Endothelial cell of umbilical vein (primary cell): ENCODE data around the gene POU6F2. TPM values are rescaled to one million over a fixed set of nuclear protein-coding genes. Genes with fewer than 3 reads are reported as not detected.

Experiments
- BruUV-seq: library from RNA; stranded (reverse); fragments of 400-500 nt; replicated peaks from 2 replicates; lab custom pipeline; 2021; lab: Mats Ljungman, UMichigan
- CTCF ChIA-PET: fragments of 300-600, 350-600 bp; sonication (Branson Sonifier 250); formaldehyde crosslinking; loops from one replicate; lab custom pipeline; 2021; ENCODE audit warnings: antibody characterized with exemption, inconsistent platforms; lab: Charles Lee
- POLR2A ChIA-PET: fragments of 300-600, 350-600 bp; sonication (Branson Sonifier 250); formaldehyde crosslinking; loops from one replicate; lab custom pipeline; 2021; ENCODE audit warnings: antibody characterized with exemption, inconsistent platforms; lab: Charles Lee
- DNase-seq: peaks from one replicate; pipeline ENCODE4 v3.0.0-alpha.2; 2011; ENCODE audit warnings: low read depth, low spot score
- FAIRE-seq: peaks from 2 replicates; lab custom pipeline; 2011; peaks lifted over from hg19 to GRCh38; lab: Jason Lieb, UNC
- H2AFZ ChIP-seq: 2 replicates; pipeline ENCODE4 v1.6.0; 2012; ENCODE audit warnings: low read depth, low read length, control low read depth, inconsistent platforms
- H3K27ac ChIP-seq: 2 replicates; pipeline ENCODE4 v1.5.1; 2011; ENCODE audit warnings: low read depth, mild to moderate bottlenecking, control low read depth, low read length, moderate library complexity; ENCODE audit not compliant: insufficient read depth
- H3K27me3 ChIP-seq, 2 experiments: 2 replicates each; pipeline versions ENCODE4 v1.6.0 to v1.6.1; 2011; ENCODE audit warnings: low read length in 2 of 2, mixed read lengths in 1 of 2; ENCODE audit not compliant: control insufficient read depth in 2 of 2, insufficient read depth in 2 of 2
- H3K36me3 ChIP-seq, 2 experiments: 2 replicates in 1 of 2; 3 replicates in 1 of 2; pipeline ENCODE4 v1.5.1; 2011; ENCODE audit warnings: low read length in 2 of 2, mild to moderate bottlenecking in 1 of 2, moderate library complexity in 1 of 2; ENCODE audit not compliant: control insufficient read depth in 2 of 2, insufficient read depth in 2 of 2; ENCODE audit errors: extremely low read depth in 1 of 2
- H3K4me1 ChIP-seq: 3 replicates; pipeline ENCODE4 v1.5.1; 2011; ENCODE audit warnings: mild to moderate bottlenecking, low read length; ENCODE audit not compliant: control insufficient read depth, insufficient read depth; ENCODE audit errors: extremely low read depth
- H3K4me2 ChIP-seq: 2 replicates; pipeline ENCODE4 v1.6.1; 2011; ENCODE audit warnings: low read length, control low read depth, mixed read lengths; ENCODE audit not compliant: insufficient read depth
- H3K4me3 ChIP-seq, 3 experiments: fragments of 200-600 bp in 1 of 3; sonication (generic), shearing (Covaris generic) in 1 of 3; replicated peaks in 1 of 3; 2 replicates each; pipeline ENCODE4 v1.5.1; 2011 to 2016; ENCODE audit warnings: control low read depth in 3 of 3, low read length in 3 of 3, mild to moderate bottlenecking in 2 of 3, inconsistent platforms in 1 of 3, low read depth in 1 of 3, moderate library complexity in 1 of 3; ENCODE audit not compliant: insufficient read depth in 1 of 3
- H3K79me2 ChIP-seq: 2 replicates; pipeline ENCODE4 v1.6.0; 2012; ENCODE audit warnings: low read length, inconsistent platforms; ENCODE audit not compliant: control insufficient read depth, insufficient read depth
- H3K9ac ChIP-seq: replicated peaks from 2 replicates; pipeline ENCODE3; 2011; ENCODE audit warnings: low read length, control low read depth; ENCODE audit not compliant: insufficient read depth; ENCODE audit errors: extremely low read depth
- H3K9me1 ChIP-seq: replicated peaks from 3 replicates; pipeline ENCODE4 v1.6.0; 2011; ENCODE audit warnings: mild to moderate bottlenecking, low read length; ENCODE audit not compliant: control insufficient read depth, insufficient read depth; ENCODE audit errors: extremely low read depth
- H3K9me3 ChIP-seq: replicated peaks from 2 replicates; pipeline ENCODE4 v1.5.1; 2012; ENCODE audit warnings: low read length, inconsistent platforms; ENCODE audit not compliant: control insufficient read depth, insufficient read depth
- H4K20me1 ChIP-seq: replicated peaks from 2 replicates; pipeline ENCODE3; 2011; ENCODE audit warnings: mild to moderate bottlenecking, low read length; ENCODE audit not compliant: control insufficient read depth, insufficient read depth; ENCODE audit errors: extremely low read depth
- EZH2 ChIP-seq: IDR thresholded peaks from 2 replicates; pipeline ENCODE4 v1.6.1; 2012; ENCODE audit warnings: borderline replicate concordance, low read depth, mild to moderate bottlenecking, moderate library complexity, low read length, inconsistent platforms; ENCODE audit not compliant: severe bottlenecking
- FOS ChIP-seq: IDR thresholded peaks from 2 replicates; pipeline ENCODE4 v1.6.1; 2011; ENCODE audit warnings: mild to moderate bottlenecking, low read length, moderate library complexity, borderline replicate concordance; ENCODE audit not compliant: insufficient read depth
- GATA2 ChIP-seq: IDR thresholded peaks from 2 replicates; pipeline ENCODE4 v1.7.0; 2011; ENCODE audit warnings: low read depth, mild to moderate bottlenecking, moderate library complexity, mixed read lengths, low read length; ENCODE audit not compliant: insufficient read length, insufficient read depth
- JUN ChIP-seq: IDR thresholded peaks from 2 replicates; pipeline ENCODE4 v1.6.1; 2011; ENCODE audit warnings: borderline replicate concordance, low read depth; ENCODE audit not compliant: insufficient read length, insufficient read depth
- MYC ChIP-seq: IDR thresholded peaks from one replicate; pipeline ENCODE4 v1.6.1; 2011; ENCODE audit warnings: mild to moderate bottlenecking, low read depth, low read length
- POLR2A ChIP-seq: IDR thresholded peaks from 2 replicates; pipeline ENCODE4 v1.6.1; 2012; ENCODE audit warnings: low read depth, mild to moderate bottlenecking, control low read depth, low read length
- POLR2AphosphoS5 ChIP-seq: IDR thresholded peaks from 2 replicates; pipeline ENCODE4 v1.6.1; 2012; ENCODE audit warnings: low read depth, mild to moderate bottlenecking, control low read depth, low read length, moderate library complexity; ENCODE audit not compliant: insufficient read depth
- dilution Hi-C: fragments of 300-500 bp; cut with MboI; formaldehyde crosslinking; loops from one replicate; pipeline ENCODE4 v1.15.0; 2019; ENCODE audit warnings: low sequenced_read_pairs; ENCODE audit not compliant: extremely low pct_ligation_motif_present
- intact Hi-C: fragments of 100-400 bp; cut with micrococcal nuclease; formaldehyde crosslinking; loops from one replicate; pipeline ENCODE4 v1.10.0; 2022
- polyA plus RNA-seq, 4 experiments: library from polyadenylated mRNA; depleted of rRNA in 3 of 4; stranded (reverse) in 3 of 4; unstranded in 1 of 4; fragments of >200 nt; gene quantifications; 2 replicates each; pipeline versions ENCODE4 v1.2.1 to v1.2.3, GENCODE V29; 2011 to 2012; ENCODE audit warnings: missing spikeins in 1 of 4
- total RNA-seq: library from RNA; stranded (reverse); gene quantifications from 2 replicates; pipeline ENCODE4 v1.2.3, GENCODE V29; 2021
- TF ChIP-seq, protein P1 (sequence below): IDR thresholded peaks from 2 replicates; pipeline ENCODE4 v1.6.1; 2011; ENCODE audit not compliant: insufficient read depth, insufficient read length
- TF ChIP-seq, protein P2 (sequence below), 2 donors: IDR thresholded peaks; 1 replicate in 1 of 2; 2 replicates in 1 of 2; pipeline ENCODE4 v1.5.1; 2011; ENCODE audit warnings: low read length in 2 of 2, mild to moderate bottlenecking in 2 of 2, moderate library complexity in 2 of 2, control low read depth in 1 of 2, inconsistent platforms in 1 of 2, low read depth in 1 of 2; ENCODE audit not compliant: insufficient read depth in 1 of 2; ENCODE audit errors: extremely low read depth in 1 of 2

The POU6F2 gene
- total and polyA plus RNA-seq, 2 donors (not counting 3 experiments of a cell fraction or from before 2014, with no cell fraction given) = 0.29 TPM; not detected in 1

- Histone ChIP-seq H3K27ac (no peak overlapping the region), H3K4me1 (no peaks in the 10 kb centered on the region), H3K79me2 (no peaks in the 10 kb centered on the region), H3K36me3 (no peaks in the 10 kb centered on the region), H3K4me3 (no peak overlapping the region), H3K27me3 (no peaks in the 10 kb centered on the region), H3K9ac (no peak overlapping the region), H3K4me2 (no peak overlapping the region), H4K20me1 (no peaks in the 10 kb centered on the region), H2AFZ (no peak overlapping the region), H3K9me3 (no peaks in the 10 kb centered on the region), H3K9me1 (no peaks in the 10 kb centered on the region)
- CTCF ChIA-PET = no interaction called here
- dilution Hi-C loops = no loop called here
- FAIRE-seq (no peak), DNase-seq (no peak)
- BruUV-seq = no TSS peak
- TF ChIP-seq GATA2 = no peak
- no peak for TF ChIP-seq POLR2A
- no peak for TF ChIP-seq POLR2AphosphoS5
- POLR2A ChIA-PET = no interaction called here
- intact Hi-C loops = no loop called here
These were observed 409.0 kb downstream of the POU6F2 start for GRCh38 chr7:39386718-39387117.

DNA sequence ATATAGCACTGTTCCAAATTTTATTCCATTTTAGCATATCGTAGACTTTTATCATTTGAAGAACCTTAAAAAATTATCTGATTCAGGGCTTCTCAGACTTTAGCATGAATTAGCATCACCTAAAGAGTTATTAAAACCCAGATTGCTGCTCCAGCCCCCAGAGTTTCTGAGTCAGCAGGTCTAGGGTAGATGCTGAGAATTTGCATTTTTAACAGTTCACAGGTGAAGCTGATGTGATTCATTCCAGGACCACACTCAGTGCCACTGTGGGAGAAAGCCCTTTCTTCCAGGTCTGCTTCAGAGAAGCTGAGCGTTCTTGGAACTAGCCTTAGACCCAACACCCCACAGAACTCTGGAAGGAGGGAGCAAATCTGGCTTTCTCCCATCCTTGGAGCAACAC is 414.4 kb downstream of the POU6F2 start:
- no peaks in the 10 kb centered on the region for H4K20me1 ChIP-seq
- dilution Hi-C loops = no loop called here
- intact Hi-C loops = no loop called here

More for the DNA sequence above, 414.4 kb downstream of the POU6F2 start:
- H3K4me3 ChIP-seq = no peak overlapping the region
- no peaks in the 10 kb centered on the region for H3K4me1 ChIP-seq
- H3K27me3 ChIP-seq = no peaks in the 10 kb centered on the region
- no peak overlapping the region for H3K4me2 ChIP-seq
- H3K9me3 ChIP-seq = no peaks in the 10 kb centered on the region
- BruUV-seq = no TSS peak
- no peak overlapping the region for H3K27ac ChIP-seq
- H3K9ac ChIP-seq = no peak overlapping the region
- H2AFZ ChIP-seq = no peak overlapping the region
- CTCF ChIA-PET = no interaction called here
- H3K79me2 ChIP-seq = no peaks in the 10 kb centered on the region
- POLR2A ChIA-PET = no interaction called here
- no peaks in the 10 kb centered on the region for H3K9me1 ChIP-seq
- FAIRE-seq (no peak), DNase-seq (no peak)
- TF ChIP-seq POLR2AphosphoS5 (no peak), JUN (no peak), EZH2 (no peak), MYC (no peak), GATA2 (no peak), FOS (no peak)
- TF ChIP-seq, protein P1, sequence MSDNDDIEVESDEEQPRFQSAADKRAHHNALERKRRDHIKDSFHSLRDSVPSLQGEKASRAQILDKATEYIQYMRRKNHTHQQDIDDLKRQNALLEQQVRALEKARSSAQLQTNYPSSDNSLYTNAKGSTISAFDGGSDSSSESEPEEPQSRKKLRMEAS = no peak
- TF ChIP-seq, protein P2, sequence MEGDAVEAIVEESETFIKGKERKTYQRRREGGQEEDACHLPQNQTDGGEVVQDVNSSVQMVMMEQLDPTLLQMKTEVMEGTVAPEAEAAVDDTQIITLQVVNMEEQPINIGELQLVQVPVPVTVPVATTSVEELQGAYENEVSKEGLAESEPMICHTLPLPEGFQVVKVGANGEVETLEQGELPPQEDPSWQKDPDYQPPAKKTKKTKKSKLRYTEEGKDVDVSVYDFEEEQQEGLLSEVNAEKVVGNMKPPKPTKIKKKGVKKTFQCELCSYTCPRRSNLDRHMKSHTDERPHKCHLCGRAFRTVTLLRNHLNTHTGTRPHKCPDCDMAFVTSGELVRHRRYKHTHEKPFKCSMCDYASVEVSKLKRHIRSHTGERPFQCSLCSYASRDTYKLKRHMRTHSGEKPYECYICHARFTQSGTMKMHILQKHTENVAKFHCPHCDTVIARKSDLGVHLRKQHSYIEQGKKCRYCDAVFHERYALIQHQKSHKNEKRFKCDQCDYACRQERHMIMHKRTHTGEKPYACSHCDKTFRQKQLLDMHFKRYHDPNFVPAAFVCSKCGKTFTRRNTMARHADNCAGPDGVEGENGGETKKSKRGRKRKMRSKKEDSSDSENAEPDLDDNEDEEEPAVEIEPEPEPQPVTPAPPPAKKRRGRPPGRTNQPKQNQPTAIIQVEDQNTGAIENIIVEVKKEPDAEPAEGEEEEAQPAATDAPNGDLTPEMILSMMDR (IDR thresholded peaks at IDR 0.05; ENCODE audit: extremely low read depth in 1 of 2, insufficient read depth in 1 of 2, low read depth in 1 of 2, low read length in 2 of 2) = no peak
- no peaks in the 10 kb centered on the region for H3K36me3 ChIP-seq
